ENCODE measurements around the gene MDH1B.

DNA sequence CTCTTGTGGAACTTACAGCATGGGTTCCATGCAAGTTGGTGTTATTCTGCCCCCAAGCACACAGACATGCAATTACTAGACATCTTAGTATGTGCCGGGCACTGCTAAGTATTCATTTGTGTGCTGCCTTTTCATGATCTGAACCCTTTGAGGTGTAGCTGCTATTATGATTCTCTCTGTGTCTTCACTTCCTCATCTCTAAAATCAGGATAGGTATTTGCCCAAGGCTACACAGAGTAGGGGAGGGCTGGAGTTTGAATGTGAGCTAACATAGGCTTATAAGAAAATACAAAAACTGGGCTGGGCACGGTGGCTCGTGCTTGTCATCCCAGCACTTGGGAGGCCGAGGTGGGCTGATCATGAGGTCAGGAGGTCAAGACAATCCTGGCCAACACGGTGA lies 27.5 kb upstream of the MDH1B start:
- TF ChIP-seq POLR2A (IDR thresholded peaks at IDR 0.05) = no peak
- TF ChIP-seq, protein P1, sequence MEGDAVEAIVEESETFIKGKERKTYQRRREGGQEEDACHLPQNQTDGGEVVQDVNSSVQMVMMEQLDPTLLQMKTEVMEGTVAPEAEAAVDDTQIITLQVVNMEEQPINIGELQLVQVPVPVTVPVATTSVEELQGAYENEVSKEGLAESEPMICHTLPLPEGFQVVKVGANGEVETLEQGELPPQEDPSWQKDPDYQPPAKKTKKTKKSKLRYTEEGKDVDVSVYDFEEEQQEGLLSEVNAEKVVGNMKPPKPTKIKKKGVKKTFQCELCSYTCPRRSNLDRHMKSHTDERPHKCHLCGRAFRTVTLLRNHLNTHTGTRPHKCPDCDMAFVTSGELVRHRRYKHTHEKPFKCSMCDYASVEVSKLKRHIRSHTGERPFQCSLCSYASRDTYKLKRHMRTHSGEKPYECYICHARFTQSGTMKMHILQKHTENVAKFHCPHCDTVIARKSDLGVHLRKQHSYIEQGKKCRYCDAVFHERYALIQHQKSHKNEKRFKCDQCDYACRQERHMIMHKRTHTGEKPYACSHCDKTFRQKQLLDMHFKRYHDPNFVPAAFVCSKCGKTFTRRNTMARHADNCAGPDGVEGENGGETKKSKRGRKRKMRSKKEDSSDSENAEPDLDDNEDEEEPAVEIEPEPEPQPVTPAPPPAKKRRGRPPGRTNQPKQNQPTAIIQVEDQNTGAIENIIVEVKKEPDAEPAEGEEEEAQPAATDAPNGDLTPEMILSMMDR (IDR thresholded peaks at IDR 0.05) = no peak

Data from right lobe of liver (tissue), 4 donors.